DND-41 (cell line): Measurements from ENCODE around the gene PMP22.

Source experiments
- ATAC-seq: fragments of 200-7000 bp; cut with Tn5 transposase; 3 replicates; pipeline ENCODE4 v1.9.1; 2021; ENCODE audit warnings: low read depth; ENCODE audit not compliant: insufficient read depth
- DNase-seq: peaks from one replicate; pipeline ENCODE4 v3.0.0-alpha.2; 2020
- H2AFZ ChIP-seq: 2 replicates; pipeline ENCODE4 v1.6.0; 2012; ENCODE audit warnings: low read depth, low read length
- H3K27ac ChIP-seq: 2 replicates; pipeline ENCODE4 v1.5.1; 2012; ENCODE audit warnings: low read length, inconsistent platforms
- H3K27me3 ChIP-seq: fragments of 200-600 bp; sonication (generic); 2 replicates; pipeline ENCODE4 v1.6.0; 2012; ENCODE audit warnings: low read length, mild to moderate bottlenecking, inconsistent platforms; ENCODE audit not compliant: insufficient read depth, poor library complexity
- H3K36me3 ChIP-seq: 2 replicates; pipeline ENCODE4 v1.5.1; 2012; ENCODE audit warnings: low read length, inconsistent platforms; ENCODE audit not compliant: insufficient read depth
- H3K4me1 ChIP-seq: 2 replicates; pipeline ENCODE4 v1.5.1; 2012; ENCODE audit warnings: mild to moderate bottlenecking, low read length; ENCODE audit not compliant: insufficient read depth
- H3K4me2 ChIP-seq: 2 replicates; pipeline ENCODE4 v1.6.0; 2012; ENCODE audit warnings: mild to moderate bottlenecking, moderate library complexity, low read length, inconsistent platforms; ENCODE audit not compliant: insufficient read depth
- H3K4me3 ChIP-seq, 2 experiments: fragments of 200-600 bp in 1 of 2; shearing (Covaris generic) in 1 of 2; 2 replicates each; pipeline ENCODE4 v1.5.1; 2012 to 2016; ENCODE audit warnings: inconsistent platforms in 2 of 2, low read length in 2 of 2, mild to moderate bottlenecking in 2 of 2, low read depth in 1 of 2, moderate library complexity in 1 of 2
- H3K79me2 ChIP-seq: 2 replicates; pipeline ENCODE4 v1.6.0; 2012; ENCODE audit warnings: low read length, inconsistent platforms; ENCODE audit not compliant: insufficient read depth
- H3K9ac ChIP-seq: 2 replicates; pipeline ENCODE4 v1.6.0; 2012; ENCODE audit warnings: low read depth, mild to moderate bottlenecking, inconsistent platforms, low read length, moderate library complexity
- H3K9me3 ChIP-seq: 2 replicates; pipeline ENCODE4 v1.5.1; 2012; ENCODE audit warnings: low read length, moderate library complexity, mild to moderate bottlenecking, inconsistent platforms; ENCODE audit not compliant: insufficient read depth, severe bottlenecking
- H4K20me1 ChIP-seq: 2 replicates; pipeline ENCODE4 v1.6.0; 2012; ENCODE audit warnings: low read length; ENCODE audit not compliant: insufficient read depth
- EZH2 ChIP-seq: IDR thresholded peaks from 3 replicates; pipeline ENCODE4 v1.6.1; 2012; ENCODE audit warnings: borderline replicate concordance, low read depth, mild to moderate bottlenecking, moderate library complexity, low read length, inconsistent platforms; ENCODE audit not compliant: severe bottlenecking
- TF ChIP-seq, protein P1 (sequence below): IDR thresholded peaks from 2 replicates; pipeline ENCODE4 v1.5.1; 2012; ENCODE audit warnings: borderline replicate concordance, low read length, moderate library complexity, mild to moderate bottlenecking; ENCODE audit not compliant: poor library complexity, severe bottlenecking; ENCODE audit errors: extremely low read depth

The PMP22 gene

DNA sequence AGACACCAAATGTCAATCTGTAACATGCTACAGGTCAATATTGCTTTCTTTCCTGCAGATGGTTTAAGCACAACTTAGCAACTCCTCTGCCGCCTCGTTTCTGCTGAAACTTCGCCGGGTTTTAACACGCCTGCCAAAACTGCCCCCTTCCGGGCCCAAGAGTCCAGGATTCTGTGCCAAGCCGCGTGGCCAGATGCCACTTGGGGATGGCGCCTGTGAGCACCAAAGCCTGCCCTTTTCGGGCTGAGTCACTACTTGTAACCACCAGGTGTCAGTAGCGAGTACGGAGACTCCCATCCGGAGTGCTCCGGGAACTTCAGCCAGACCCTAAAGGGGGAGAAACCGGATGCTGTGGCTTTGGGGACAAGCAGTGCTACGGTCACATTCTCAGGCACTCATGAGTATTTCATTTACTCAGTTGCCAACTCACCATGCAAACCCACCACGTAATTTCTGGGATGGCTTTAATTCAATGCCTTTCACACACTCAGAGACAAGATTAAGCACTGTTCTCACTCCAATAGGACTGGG is 7.8 kb downstream of the PMP22 start:
- Histone ChIP-seq H3K79me2 (no peaks in the 10 kb centered on the region), H3K4me3 (no peak overlapping the region), H3K9ac (no peak overlapping the region), H4K20me1 (no peaks in the 10 kb centered on the region), H3K36me3 (no peaks in the 10 kb centered on the region), H3K4me2 (peak overlapping the region; percentile 49; the same call in 1 of the 2 replicates), H3K9me3 (no peaks in the 10 kb centered on the region), H2AFZ (peak overlapping the region; percentile 53), H3K4me1 (peaks cover 19% of the 10 kb centered on the region), H3K27ac (no peak overlapping the region), H3K27me3 (no peaks in the 10 kb centered on the region)
- ATAC-seq = peak; percentile 94
- peak; percentile 84 for DNase-seq
- TF ChIP-seq, protein P1, sequence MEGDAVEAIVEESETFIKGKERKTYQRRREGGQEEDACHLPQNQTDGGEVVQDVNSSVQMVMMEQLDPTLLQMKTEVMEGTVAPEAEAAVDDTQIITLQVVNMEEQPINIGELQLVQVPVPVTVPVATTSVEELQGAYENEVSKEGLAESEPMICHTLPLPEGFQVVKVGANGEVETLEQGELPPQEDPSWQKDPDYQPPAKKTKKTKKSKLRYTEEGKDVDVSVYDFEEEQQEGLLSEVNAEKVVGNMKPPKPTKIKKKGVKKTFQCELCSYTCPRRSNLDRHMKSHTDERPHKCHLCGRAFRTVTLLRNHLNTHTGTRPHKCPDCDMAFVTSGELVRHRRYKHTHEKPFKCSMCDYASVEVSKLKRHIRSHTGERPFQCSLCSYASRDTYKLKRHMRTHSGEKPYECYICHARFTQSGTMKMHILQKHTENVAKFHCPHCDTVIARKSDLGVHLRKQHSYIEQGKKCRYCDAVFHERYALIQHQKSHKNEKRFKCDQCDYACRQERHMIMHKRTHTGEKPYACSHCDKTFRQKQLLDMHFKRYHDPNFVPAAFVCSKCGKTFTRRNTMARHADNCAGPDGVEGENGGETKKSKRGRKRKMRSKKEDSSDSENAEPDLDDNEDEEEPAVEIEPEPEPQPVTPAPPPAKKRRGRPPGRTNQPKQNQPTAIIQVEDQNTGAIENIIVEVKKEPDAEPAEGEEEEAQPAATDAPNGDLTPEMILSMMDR = peak; percentile 91
- TF ChIP-seq EZH2 = no peak

DNA sequence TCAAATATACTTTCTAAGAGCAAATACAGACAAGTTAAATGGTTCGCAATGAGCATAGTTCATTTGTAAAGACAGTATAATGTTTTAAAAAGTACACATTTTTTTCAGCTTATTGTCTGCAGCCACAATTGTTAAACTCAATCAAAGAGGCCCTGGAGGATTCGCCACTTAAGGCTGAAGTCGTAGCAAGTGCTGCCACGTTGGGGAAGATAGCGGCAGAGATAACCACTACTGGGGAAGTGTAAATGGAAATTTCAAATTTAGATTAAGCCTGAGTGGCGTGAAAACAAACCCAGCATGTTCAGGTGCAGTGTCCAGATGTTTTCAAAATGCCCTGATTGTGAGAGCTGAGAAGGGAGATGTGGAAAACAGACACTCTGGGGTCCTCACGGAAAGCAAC is 8.4 kb downstream of the PMP22 start:
- Histone ChIP-seq H3K9me3 (no peaks in the 10 kb centered on the region), H3K36me3 (no peaks in the 10 kb centered on the region), H3K27ac (no peak overlapping the region), H4K20me1 (no peaks in the 10 kb centered on the region), H3K9ac (no peak overlapping the region), H3K4me3 (no peak overlapping the region), H2AFZ (peak overlapping the region; percentile 53), H3K4me1 (peaks cover 19% of the 10 kb centered on the region), H3K27me3 (no peaks in the 10 kb centered on the region), H3K4me2 (peak overlapping the region; percentile 49; the same call in 1 of the 2 replicates), H3K79me2 (no peaks in the 10 kb centered on the region)
- DNase-seq = peak; percentile 14
- TF ChIP-seq, protein P1 = no peak
- TF ChIP-seq EZH2 = no peak
- no peak for ATAC-seq

DNA sequence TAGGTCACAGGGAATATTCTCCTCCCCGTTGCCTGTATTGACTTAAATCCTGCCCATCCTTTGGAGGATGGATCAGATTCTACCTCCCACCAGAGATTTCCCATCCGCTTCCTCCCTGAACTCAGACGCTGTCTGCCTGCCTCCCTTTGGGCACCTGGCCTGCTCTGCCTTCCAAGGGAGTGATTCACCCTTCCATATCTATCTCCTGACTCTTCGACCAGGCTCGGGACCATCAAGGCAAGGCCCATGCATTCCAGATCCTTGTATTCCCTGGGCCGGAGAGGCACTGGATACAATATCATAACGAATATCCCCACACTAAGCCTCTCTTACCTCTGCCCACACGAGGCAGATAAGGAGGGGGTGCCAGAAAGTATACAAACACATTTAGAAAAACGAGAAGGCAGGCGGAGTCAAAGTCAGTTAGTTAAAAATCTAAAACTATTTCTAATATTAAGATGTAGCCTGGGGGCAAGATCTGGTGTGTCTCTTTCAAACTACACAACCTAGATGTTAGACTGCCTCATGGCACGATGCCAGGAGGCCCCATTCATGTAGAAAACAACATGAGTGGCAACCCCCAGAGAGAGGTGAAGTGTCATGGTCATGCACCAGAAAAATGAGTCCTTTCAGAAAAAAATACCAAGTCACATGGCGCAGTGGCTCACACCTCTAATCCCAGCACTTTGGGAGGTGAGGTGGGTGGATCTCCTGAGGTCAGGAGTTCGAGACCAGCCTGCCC is 9.2 kb downstream of the PMP22 start:
- ATAC-seq (no peak), DNase-seq (no peak)
- Histone ChIP-seq H3K4me3 (no peak overlapping the region), H3K79me2 (no peaks in the 10 kb centered on the region), H3K9ac (no peak overlapping the region), H3K9me3 (no peaks in the 10 kb centered on the region), H3K27ac (no peak overlapping the region), H2AFZ (no peak overlapping the region), H3K4me1 (peaks cover 19% of the 10 kb centered on the region), H3K36me3 (no peaks in the 10 kb centered on the region), H4K20me1 (no peaks in the 10 kb centered on the region), H3K27me3 (no peaks in the 10 kb centered on the region), H3K4me2 (no peak overlapping the region)
- TF ChIP-seq EZH2 = no peak
- TF ChIP-seq, protein P1 = no peak
